Inflammatory macrophage treated with lipopolysaccharide for 4 hours (primary cell): ENCODE measurements around the gene CLMN.
"Not testable (repeated sequence)": the region's sequence is repeated elsewhere in the genome, so short reads cannot be mapped to it uniquely, and the experiment has no call there.

ENCODE experiments used
- DNase-seq: peaks from one replicate; pipeline ENCODE4 v3.0.0-alpha.2; 2020

Gene CLMN

GRCh38 chr14:95283802-95284201, 35.9 kb downstream of the CLMN start:
- DNase-seq: not testable (repeated sequence)

- not testable (repeated sequence) for DNase-seq
Observed at GRCh38 chr14:95282986-95283380, 36.7 kb downstream of the CLMN start.

- DNase-seq: no peak
Observed at GRCh38 chr14:95282354-95282985, 37.2 kb downstream of the CLMN start.

- DNase-seq: no peak
Observed at GRCh38 chr14:95281560-95282176, 38.0 kb downstream of the CLMN start.

- DNase-seq: no peak
Observed at GRCh38 chr14:95275494-95275893, 44.2 kb downstream of the CLMN start.

DNA sequence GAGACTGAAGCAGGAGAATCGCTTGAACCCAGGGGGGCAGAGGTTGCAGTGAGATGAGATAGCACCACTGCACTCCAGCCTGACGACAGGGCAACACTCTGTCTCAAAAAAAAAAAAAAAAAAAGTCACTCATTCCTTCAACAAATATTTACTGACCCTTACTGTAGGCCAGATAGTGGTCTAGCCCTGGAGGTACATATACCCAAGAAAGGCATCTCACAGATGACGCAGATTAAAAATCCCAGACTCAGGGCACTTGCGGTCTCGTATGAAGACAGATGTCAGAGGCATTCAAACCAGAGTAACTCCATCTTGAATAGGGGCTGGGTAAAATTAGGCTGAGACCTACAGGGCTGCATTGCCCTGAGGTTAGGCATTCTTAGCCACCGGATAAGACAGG, 44.8 kb downstream of the CLMN start:
- DNase-seq: no peak

DNA sequence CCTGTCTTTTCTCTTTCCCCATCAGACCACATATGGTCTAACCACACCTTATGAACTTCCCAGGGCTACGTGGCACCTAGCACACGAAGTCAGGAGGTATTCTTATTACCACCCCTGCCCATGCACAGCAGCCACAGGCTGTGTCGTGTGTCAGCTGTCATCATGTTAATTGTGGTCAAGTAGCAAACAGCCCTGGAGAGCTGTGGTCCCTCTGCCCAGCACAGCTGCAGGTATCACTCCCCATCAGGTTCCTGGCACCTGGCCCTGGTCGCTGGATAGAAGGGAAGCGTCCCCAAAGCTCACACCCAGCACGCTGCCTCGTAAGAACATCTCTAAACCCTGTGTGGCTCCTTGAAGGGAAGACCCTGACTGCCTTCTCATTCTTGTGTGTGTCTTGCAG, 45.4 kb downstream of the CLMN start:
- no peak for DNase-seq

- no peak for DNase-seq
Observed at GRCh38 chr14:95273001-95273978, 46.4 kb downstream of the CLMN start.

DNA sequence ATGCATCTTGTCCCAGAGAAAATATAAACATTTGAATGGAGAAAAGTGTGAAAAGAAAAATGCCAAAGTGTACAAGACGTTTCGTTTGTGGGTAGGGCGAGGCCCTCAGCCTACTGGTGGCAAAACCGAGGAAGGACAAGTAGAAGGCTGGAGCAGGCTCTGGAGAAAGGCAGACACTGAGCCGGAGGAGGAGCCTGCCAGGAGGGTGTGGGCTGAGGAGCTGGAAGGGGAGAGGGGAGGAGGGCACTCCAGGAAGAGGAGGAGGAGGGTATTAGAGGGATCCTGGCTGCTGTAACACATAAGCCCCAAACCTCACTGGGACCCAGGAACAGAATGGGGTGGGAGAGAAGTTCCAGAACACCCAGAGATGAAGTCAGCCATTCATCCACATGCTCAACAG, 47.7 kb downstream of the CLMN start:
- DNase-seq: no peak

DNA sequence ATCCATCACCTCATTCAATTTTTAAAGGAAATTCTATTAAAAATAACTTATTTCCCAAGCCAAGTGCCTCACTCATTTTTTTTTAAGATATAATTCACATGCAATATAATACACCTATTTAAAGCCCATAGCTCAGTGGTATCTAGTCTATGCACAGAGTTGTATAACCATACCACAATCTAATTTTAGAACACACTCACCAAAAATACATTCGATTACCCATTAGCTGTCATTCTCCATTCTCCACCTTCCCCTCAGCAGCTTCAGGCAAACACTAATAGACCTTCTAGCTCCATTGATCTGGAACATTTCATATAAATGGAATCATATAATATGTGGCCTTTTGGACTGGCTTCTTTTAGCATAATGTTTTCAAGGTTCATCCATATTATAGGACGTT, 49.5 kb downstream of the CLMN start:
- no peak for DNase-seq

- no peak for DNase-seq
Observed at GRCh38 chr14:95269493-95269892, 50.2 kb downstream of the CLMN start.

DNA sequence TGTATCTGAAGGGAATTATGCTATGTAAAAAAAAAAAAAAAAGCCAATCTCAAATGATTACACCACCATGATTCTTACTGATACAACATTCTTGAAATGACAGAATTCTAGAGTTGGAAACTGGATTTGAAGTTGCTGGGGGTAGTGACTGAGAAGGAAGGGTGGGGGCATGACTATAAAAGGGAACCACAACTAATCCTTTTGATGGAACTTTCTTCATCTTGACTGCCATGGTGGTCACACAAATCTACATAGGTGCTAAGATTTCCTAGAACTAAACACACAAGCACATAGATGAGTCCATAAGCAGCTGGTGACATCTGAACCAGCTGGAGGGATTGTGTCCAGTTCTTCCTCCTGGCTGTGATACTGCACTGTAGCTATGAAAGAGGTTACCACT, 51.4 kb downstream of the CLMN start:
- no peak for DNase-seq

- no peak for DNase-seq
Observed at GRCh38 chr14:95267306-95267705, 52.4 kb downstream of the CLMN start.

DNA sequence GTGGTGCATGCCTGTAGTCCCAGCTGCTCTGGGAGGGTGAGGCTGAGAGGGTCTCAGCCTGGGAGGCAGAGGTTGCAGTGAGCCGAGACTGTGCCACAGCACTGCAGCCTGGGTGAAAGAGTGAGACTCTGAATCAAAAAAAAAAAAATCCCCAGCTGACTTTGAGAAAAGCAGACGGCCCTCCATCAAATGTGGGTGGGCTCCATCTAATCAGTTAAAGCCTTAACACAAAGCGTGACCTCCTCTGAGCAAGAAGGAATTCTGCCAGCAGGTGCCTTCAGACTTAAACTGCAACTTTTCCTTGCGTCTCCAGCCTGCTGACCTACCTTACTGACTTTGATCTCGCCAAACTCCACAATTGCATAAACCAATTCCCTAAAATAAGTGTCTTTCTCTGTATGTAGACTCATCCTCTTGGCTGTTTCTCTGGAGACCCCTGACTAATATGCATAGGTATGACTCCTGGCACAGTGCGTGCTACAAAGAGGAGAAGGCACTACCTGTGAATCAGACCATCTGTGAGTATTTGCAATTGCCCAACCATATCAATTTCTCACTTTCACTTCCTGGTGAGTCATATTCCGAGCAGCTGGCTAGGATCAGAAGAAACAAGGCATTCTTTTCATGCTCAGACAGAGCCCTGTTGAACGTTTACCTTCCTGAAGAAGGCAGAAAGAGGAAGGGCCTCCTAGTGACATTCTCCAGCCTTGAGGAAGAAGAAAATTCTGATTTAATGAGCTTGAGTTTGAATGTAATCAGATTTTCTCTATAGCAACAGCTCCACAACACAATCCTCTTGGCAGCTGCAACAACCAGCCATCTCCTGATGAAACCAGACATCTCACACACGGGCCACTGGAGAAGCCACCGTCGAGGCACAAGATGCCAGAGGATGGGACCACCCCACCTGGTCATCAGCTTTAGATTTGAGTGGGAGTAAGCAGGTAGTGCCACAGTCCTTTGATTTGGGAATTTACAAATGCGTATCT, 54.3 kb downstream of the CLMN start:
- DNase-seq: peak; percentile 80

DNA sequence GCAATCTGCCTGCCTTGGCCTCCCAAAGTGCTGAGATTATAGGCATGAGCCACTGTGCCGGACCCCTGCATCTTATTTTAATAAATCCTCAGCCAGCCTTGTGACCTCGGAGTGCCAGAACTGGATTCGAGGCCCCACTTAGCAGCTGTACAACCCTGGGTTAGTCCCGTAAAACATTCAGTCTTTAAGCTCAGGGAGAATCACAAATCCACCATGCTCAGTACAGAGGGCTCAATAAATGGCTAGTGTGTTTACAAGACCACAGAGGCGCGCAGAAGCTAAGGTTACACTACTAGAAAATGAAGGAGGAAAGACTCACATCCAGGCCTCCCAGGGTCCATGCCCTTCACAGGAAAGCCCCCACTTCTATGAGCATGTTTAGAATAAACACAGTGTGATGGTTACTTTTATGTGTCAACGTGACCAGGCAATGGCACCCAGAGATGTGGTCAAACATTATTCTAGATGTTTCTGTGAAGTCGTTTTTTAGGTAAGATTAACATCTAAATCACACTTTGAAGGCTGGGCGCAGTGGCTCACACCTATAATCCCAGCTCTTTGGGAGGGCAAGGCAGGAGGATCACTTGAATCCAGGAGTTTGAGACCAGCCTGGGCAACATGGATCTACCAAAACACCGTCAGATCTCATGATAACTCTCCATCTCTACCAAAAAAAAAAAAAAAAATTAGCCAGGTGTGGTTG, 55.3 kb downstream of the CLMN start:
- no peak for DNase-seq

GRCh38 chr14:95263527-95264231, 56.0 kb downstream of the CLMN start:
- no peak for DNase-seq

DNA sequence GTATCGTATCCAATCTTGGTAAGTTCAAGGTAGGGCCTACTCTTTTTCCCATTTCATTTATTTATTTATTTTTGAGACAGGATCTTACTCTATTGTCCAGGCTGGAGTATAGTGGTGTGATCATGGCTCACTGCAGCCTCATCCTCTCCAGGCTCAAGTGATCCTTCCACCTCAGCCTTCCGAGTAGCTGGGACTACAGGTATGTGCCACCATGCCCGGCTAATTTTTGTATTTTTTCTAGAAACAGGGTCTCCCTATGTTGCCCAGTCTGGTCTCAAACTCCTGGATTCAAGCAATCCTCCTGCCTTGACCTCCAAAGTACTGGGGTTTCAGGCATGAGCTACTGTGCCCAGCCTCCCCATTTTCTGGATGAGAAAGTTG, 57.2 kb downstream of the CLMN start:
- DNase-seq: no peak

DNA sequence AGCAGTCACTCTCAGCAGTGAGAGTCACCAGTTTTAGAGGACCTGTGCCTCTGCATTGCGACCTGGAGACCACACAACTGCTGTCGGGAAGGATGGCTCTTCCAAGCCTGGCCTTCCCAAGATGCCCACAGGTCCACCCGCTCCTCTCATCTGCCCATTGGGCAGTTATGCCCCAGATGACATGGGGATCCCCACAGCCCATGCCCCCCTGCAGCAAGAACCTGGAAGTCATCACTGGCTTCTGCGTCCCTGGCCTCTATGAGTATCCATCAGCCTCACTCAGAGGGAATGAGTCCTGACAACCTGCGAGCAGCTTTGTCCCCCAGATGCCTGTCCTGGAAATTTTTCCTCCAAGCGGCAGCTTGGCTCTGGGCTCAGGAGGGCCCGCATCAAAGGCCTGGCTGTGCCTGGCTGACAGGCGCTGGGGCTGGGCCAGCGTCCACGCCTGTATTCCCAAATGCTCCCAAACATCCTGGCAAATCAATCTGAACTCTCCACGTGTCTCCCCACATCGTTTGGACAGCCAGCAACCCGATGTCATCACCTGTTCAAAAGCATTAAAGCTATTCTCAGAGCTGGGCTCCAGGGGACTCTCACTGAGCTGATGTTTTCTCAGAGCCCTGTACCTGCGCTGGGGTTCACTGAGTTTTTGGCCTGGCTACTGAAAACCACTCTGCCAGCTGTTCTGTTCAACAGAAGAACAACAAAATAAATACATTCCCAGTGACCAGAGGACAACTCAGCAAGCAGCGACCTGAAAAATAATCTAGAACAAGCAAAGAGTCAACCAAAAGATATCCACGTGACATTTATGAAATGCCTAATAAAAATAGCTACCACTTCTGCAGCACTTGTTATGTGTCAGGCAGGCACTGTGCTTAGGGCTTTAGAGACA, 57.8 kb downstream of the CLMN start:
- no peak for DNase-seq

DNA sequence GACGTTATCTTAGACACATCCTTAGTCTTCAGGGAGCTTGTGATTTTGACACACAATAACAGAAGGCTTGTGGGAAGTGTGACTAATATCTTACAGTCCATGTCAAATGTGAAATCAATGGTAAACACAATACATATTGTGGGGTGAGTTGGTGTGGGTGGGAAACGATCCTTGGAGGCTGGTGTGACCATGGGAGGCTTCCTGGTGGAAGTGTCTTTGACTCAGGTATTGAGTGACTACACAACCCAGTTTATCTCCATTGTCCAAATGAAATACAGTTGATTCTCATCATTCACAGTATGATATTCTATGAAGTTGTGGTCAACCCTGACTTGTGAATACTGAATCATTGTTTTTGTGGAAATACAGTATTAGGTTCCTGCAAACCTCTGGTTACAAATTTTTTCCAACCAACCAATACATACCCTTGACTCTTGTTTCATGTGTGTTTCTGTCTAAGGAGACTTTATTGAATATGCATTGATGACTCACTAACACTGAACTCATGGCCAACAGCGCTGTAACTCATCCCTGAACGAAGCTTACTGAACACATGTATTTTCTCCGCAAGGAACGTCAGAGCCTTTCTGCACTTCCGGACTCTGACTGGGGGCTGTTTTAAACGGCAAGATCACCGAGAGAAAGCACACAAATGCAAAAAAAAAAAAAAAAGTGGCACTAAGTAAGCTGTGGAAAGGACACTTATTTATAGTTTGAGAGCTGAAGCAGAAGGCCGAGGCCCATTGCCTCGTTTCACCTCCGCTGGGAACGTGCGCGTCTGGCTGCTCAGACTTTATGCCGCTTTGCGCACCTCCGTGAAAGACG, 59.0 kb downstream of the CLMN start:
- DNase-seq: peak; percentile 84
